ENCODE results near the gene CCDC18.

- no peak for TF ChIP-seq CTCF (IDR thresholded peaks at IDR 0.05; ENCODE audit: low read depth, low read length, missing input control)
- no peak for TF ChIP-seq REST (IDR thresholded peaks at IDR 0.05)
- no peak for TF ChIP-seq EGR1 (IDR thresholded peaks at IDR 0.05; ENCODE audit: low read depth in 2 of 2)
- TF ChIP-seq, protein P1, sequence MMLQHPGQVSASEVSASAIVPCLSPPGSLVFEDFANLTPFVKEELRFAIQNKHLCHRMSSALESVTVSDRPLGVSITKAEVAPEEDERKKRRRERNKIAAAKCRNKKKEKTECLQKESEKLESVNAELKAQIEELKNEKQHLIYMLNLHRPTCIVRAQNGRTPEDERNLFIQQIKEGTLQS (IDR thresholded peaks at IDR 0.05) = no peak
These were observed 26.0 kb downstream of the CCDC18 start for GRCh38 chr1:93206567-93206954.
